ENCODE data around the gene SCO2. TPM values are rescaled to one million over a fixed set of nuclear protein-coding genes. Genes with fewer than 3 reads are reported as not detected.
A peak's percentile ranks its signal among the peaks of the same experiment; 100 is the strongest.

Gene SCO2
- total and polyA plus RNA-seq, 2 of the 13 experiments (the other 11 are each of a cell fraction or from before 2014, with no cell fraction given), result 0.32 to 3.7 TPM

DNA sequence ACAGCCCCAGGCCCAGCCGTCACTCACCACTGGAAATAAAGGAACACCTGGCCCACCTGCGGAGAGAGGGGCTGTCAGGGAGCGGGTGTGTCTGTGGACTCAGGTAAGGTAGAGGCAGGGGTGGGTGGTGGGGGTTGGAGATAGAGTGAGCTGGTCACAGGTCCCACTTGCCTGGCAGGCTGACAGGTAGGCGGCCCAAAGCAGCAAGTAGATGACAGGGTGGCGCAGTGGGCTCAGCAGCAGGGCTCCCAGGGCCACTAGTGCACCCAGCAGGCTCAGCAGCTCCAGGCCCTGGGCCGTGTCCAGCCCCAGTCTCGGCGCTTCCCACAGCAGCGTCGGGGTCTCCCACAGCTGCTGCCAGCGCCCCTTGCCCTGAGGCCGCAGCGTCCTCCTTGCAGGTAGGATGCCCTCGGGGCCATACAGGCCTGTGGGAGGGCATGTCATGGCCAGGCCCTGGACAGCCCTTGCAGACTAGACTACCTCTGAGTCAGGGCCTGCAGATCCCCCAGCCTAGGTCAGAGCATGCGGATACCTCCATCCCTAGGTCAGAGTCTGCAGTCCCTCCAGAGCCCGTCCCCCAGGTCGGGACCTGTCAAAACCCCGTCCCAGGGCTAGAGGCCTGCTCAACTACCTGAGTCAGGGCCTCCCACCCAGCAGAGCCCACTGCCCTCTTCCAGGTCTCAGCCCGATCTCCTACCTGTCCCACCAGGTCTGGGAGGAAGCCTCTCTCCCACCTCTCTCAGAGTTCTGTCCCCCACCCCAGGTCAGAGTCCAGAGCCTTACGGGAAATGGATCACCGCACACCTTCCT lies 18.6 kb downstream of the SCO2 start (continued):
- TF ChIP-seq ZNF10 (CRISPR knock-in tag; IDR thresholded peaks at IDR 0.05; ENCODE audit: borderline replicate concordance, low read depth) (no peak), ZNF558 (CRISPR knock-in tag; IDR thresholded peaks at IDR 0.05; ENCODE audit: borderline replicate concordance) (no peak), ZSCAN21 (CRISPR knock-in tag; IDR thresholded peaks at IDR 0.05; ENCODE audit: borderline replicate concordance) (0 out of 2 replicates have a peak, but pooled peaks have one; percentile 9), ZNF180 (CRISPR knock-in tag; IDR thresholded peaks at IDR 0.05; ENCODE audit: borderline replicate concordance, low read depth) (no peak), ZSCAN22 (CRISPR knock-in tag; IDR thresholded peaks at IDR 0.05) (no peak), KDM2A (CRISPR knock-in tag; IDR thresholded peaks at IDR 0.05; ENCODE audit: borderline replicate concordance, low read depth) (no peak), PHF5A (CRISPR knock-in tag; IDR thresholded peaks at IDR 0.05; ENCODE audit: low read depth, unreplicated experiment) (no peak), FOXJ3 (CRISPR knock-in tag; IDR thresholded peaks at IDR 0.05; ENCODE audit: borderline replicate concordance) (no peak), MIER3 (CRISPR knock-in tag; IDR thresholded peaks at IDR 0.05; ENCODE audit: borderline replicate concordance) (no peak), ZNF256 (CRISPR knock-in tag; conservative IDR thresholded peaks at IDR 0.05) (no peak), HNRNPLL (IDR thresholded peaks at IDR 0.05; ENCODE audit: low read depth, low read length, poor library complexity, severe bottlenecking) (no peak), ZNF883 (CRISPR knock-in tag; IDR thresholded peaks at IDR 0.05; ENCODE audit: not compliant biosample characterization) (no peak), ZNF670 (CRISPR knock-in tag; IDR thresholded peaks at IDR 0.05; ENCODE audit: borderline replicate concordance) (no peak), ZNF781 (CRISPR knock-in tag; IDR thresholded peaks at IDR 0.05; ENCODE audit: borderline replicate concordance, not compliant biosample characterization) (peak; percentile 53), IKZF4 (CRISPR knock-in tag; IDR thresholded peaks at IDR 0.05; ENCODE audit: borderline replicate concordance, low read depth, not compliant biosample characterization) (no peak)
- TF ChIP-seq, protein P1, sequence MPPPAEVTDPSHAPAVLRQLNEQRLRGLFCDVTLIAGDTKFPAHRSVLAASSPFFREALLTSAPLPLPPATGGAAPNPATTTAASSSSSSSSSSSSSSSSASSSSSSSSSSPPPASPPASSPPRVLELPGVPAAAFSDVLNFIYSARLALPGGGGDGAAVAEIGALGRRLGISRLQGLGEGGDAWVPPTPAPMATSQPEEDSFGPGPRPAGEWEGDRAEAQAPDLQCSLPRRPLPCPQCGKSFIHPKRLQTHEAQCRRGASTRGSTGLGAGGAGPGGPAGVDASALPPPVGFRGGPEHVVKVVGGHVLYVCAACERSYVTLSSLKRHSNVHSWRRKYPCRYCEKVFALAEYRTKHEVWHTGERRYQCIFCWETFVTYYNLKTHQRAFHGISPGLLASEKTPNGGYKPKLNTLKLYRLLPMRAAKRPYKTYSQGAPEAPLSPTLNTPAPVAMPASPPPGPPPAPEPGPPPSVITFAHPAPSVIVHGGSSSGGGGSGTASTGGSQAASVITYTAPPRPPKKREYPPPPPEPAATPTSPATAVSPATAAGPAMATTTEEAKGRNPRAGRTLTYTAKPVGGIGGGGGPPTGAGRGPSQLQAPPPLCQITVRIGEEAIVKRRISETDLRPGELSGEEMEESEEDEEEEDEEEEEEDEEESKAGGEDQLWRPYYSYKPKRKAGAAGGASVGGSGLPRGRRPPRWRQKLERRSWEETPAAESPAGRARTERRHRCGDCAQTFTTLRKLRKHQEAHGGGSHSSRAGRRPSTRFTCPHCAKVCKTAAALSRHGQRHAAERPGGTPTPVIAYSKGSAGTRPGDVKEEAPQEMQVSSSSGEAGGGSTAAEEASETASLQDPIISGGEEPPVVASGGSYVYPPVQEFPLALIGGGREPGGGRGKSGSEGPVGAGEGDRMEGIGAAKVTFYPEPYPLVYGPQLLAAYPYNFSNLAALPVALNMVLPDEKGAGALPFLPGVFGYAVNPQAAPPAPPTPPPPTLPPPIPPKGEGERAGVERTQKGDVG (CRISPR knock-in tag; IDR thresholded peaks at IDR 0.05; ENCODE audit: borderline replicate concordance), result peak; percentile 68; the same call in 1 of the 2 replicates
- TF ChIP-seq, protein P2, sequence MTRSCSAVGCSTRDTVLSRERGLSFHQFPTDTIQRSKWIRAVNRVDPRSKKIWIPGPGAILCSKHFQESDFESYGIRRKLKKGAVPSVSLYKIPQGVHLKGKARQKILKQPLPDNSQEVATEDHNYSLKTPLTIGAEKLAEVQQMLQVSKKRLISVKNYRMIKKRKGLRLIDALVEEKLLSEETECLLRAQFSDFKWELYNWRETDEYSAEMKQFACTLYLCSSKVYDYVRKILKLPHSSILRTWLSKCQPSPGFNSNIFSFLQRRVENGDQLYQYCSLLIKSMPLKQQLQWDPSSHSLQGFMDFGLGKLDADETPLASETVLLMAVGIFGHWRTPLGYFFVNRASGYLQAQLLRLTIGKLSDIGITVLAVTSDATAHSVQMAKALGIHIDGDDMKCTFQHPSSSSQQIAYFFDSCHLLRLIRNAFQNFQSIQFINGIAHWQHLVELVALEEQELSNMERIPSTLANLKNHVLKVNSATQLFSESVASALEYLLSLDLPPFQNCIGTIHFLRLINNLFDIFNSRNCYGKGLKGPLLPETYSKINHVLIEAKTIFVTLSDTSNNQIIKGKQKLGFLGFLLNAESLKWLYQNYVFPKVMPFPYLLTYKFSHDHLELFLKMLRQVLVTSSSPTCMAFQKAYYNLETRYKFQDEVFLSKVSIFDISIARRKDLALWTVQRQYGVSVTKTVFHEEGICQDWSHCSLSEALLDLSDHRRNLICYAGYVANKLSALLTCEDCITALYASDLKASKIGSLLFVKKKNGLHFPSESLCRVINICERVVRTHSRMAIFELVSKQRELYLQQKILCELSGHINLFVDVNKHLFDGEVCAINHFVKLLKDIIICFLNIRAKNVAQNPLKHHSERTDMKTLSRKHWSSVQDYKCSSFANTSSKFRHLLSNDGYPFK (CRISPR knock-in tag; IDR thresholded peaks at IDR 0.05; ENCODE audit: borderline replicate concordance), result peak; percentile 67; the same call in 1 of the 2 replicates

Data from HepG2 (cell line).